ENCODE measurements around the gene DMD.
A peak's percentile ranks its signal among the peaks of the same experiment; 100 is the strongest.
"Not testable (repeated sequence)": the region's sequence is repeated elsewhere in the genome, so short reads cannot be mapped to it uniquely, and the experiment has no call there.

Gene DMD

GRCh38 chrX:32842053-32842452 lies 369.3 kb downstream of the DMD start:
- no peak for DNase-seq

GRCh38 chrX:32839781-32840180 lies 371.6 kb downstream of the DMD start:
- no peak for DNase-seq

DNA sequence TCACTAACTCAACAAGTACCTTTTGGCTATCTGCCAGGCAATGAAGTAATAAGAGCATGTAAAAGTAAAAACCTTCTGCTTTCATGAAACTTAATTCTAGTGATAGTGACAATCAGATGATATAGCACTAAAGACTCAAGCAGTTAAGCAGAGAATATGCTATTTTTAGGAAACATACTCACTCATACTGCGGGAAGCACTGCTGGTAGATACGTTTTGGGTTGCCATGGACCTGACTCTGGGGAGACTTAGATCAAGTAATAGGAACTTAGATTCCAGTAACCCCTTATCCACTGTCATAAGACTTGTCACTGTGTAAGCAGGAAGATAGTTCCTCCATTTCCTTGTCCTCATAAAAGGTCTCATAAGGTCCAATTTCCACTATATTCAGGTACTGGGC lies 386.3 kb downstream of the DMD start:
- DNase-seq, result no peak

GRCh38 chrX:32804034-32804433 lies 407.3 kb downstream of the DMD start:
- DNase-seq, result no peak

DNA sequence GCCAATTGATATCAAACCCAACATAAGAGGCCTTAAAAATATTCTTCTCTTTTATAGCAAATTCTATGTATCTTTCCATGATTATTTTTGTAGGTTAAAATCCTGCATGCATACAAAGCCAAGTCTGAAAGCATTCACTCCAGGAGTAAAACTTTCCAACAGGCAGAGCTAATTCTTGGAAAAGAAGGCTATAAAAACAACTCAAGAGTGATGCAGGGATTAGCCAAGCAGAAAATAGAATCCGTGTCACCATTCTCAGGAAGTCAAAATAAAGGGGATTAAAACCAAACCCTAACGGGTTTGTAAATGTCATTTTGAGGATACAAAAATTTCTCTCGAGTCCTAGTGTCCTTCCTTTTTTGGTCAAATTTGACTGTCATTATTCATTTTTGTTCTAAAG lies 412.4 kb downstream of the DMD start:
- DNase-seq, result no peak

GRCh38 chrX:32788936-32789335 lies 422.4 kb downstream of the DMD start:
- DNase-seq, result no peak

DNA sequence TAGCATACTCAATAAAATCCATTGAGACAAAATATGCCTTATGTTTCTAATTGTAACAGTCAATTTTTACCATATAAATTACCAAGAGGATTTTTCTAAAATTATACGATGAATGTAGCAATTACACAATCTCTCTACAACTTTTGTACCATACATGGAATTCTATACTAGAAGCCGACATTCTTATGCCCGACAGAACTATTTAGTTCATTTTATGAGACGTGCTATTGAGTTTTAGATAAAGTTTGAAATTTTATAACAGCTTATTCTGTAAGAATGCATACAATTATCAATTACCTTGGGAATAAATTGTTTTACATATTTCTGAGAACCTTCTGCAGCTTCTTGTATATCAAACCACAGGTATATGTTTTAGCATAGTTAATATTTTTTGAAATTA lies 431.2 kb downstream of the DMD start:
- DNase-seq, result no peak

DNA sequence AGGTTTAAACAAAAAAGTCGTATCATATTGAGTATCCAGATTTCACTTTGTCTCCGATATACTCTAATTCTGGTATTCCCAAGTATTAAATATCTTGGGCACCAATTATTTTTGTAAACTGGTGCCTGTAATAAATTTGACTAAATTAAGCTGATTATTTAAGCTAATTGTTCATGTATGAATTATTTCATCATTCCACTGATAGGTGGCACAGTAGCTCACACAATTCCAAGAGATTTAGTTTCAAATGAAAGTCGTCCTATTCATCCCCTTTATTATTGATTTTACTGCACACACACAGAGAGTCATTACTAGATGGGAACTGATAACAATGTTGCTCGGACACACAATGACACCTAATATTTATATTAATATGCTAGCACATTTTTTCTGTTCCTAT lies 432.4 kb downstream of the DMD start:
- DNase-seq, result peak; percentile 9

DNA sequence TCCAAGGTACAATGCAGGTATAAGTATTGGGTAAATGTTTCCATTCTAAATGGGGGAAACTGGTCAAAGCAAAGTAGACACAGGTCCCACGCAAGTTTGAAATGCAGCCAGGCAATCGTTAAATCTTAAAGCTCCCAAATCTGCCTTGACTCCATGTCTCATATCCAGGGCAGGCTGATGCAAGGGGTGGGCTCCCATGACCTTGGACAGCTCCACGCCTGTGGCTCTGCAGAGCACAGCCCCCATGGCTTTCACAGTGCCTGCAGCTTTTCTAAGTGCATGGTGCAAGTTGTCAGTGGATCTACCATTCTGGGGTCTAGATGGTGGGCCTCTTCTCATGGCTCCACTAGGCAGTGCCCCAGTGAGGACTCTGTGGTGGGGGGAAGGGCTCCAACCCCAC lies 436.4 kb downstream of the DMD start:
- DNase-seq, result no peak

DNA sequence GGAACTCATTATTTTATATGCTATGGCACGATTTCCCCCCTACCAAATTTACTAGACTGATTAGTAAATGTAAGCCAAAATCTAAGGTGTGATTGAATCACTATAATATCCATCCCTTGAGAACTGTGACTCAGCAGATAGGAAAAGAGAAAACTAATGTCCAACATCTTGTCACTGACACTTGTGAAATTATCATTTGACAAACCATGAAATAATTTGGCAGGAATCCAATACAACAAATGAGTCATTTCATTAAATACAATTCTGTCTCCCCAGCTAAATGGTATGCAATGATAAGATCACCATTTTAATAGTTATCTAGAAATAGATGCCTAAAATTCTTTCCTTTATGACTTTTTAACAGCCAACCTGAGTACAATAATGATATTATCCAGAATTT lies 462.3 kb downstream of the DMD start:
- no peak for DNase-seq

GRCh38 chrX:32745323-32745722 lies 466.0 kb downstream of the DMD start:
- DNase-seq, result no peak

DNA sequence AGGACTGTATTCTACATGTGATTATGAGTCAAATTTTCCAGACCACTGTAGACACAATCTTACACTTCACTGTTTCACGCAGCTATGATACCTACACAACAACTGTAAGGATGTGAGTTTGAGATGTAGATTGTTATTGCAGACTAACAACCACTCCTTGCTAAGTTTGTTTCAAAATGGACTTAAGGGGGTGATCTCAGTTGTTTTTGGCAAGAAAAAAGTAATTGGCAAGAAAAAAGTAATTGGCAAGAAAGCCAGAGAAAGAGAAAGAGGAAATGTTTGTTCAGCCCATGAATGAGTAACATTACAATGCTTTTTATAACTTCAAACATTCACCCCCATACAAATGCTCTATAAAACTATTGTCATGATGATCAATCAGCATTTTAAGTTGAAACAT lies 466.4 kb downstream of the DMD start:
- DNase-seq, result no peak

DNA sequence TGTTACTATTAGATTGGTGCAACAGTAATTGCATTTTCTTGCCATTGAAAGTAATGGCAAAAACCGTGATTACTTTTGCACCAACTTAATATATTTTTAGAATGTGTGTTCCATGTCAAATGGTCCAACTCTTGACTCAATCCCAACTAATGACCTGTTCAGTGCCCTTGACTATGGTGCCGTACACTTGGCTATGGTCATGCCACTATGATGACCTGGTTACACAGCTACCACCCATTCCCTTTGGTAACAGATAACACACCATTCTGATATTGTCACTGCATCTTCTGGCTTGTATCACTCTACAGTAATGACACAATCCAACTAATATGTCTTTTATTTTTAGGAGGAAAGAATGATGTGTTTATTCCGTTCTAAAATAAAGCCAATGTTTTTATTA lies 469.4 kb downstream of the DMD start:
- DNase-seq, result no peak

- no peak for DNase-seq
Observed at GRCh38 chrX:32708542-32708941, 502.8 kb downstream of the DMD start.

- not testable (repeated sequence) for DNase-seq
Observed at GRCh38 chrX:32705385-32705784, 506.0 kb downstream of the DMD start.

- DNase-seq, result no peak
Observed at GRCh38 chrX:32687379-32687778, 524.0 kb downstream of the DMD start.

GRCh38 chrX:32678487-32678886 lies 532.9 kb downstream of the DMD start:
- no peak for DNase-seq

- DNase-seq, result no peak
Observed at GRCh38 chrX:32673193-32673592, 538.2 kb downstream of the DMD start.

DNA sequence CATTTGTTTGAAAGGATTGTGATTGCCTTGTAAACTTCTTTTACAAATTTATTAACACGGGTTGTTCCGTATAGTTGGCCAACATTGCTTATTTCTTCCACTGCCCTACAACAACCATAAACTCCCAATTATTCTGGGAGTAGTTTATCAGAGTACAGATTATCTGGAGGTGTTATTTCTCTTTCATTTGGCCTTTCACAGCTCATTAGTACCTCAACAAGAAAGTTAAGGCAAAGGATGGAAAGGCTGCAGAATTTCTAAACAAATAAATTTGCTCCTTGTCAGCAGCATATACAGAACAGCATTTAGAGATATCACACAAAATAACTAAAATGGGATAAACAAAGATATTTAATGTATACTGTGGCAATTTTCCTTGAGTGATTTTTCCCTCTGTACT lies 548.8 kb downstream of the DMD start:
- DNase-seq, result no peak

DNA sequence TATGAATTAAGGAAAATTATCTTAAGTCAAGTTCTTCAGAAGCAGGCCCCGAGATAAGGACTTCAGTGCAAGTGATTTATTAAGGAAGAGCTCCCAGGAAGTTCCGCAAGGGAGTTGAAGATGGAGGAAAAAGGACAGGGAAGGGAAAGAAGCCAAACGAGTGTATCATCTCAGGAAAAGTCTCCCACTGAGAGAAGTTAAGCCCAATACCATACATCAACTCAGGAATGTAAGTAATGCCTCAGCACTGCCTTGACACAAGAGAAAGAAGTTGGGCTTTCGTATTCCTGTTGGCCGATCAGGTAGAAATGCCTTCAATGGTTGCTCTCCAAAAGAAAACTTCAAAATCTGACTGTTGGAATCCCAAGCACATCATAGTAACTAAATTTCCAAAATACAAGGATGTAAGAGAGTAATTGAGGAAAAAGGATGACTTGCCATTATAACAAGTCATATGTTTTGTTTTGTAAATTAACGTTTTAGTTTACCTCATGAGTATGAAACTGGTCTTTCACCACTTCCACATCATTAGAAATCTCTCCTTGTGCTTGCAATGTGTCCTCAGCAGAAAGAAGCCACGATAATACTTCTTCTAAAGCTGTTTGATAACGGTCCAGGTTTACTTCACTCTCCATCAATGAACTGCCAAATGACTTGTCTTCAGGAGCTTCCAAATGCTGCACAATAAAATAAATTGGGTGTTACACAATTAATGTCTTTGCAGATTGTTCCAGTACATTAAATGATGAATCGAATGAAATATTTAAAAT lies 566.7 kb downstream of the DMD start:
- DNase-seq, result no peak

DNA sequence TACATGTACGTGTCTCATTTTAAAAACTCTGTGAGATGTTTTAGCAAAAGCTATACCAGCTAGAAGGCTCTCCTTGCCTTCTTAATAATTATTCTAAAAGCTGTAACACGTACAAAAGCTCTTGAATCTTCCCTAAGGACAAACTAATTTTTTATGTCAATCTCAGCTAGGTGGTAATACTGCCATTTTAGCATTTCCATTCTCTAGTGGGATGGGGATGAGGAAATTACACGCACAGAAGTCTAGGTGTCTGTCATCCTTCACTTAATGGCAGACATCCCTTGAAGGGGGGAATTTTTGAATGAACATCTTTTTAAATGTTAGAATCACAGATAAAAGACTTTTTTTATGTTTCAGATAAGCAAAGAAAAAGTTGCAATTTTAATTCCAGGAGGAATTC lies 569.1 kb downstream of the DMD start:
- DNase-seq, result no peak

GRCh38 chrX:32618154-32618553 lies 593.2 kb downstream of the DMD start:
- no peak for DNase-seq

GRCh38 chrX:32614707-32615106 lies 596.6 kb downstream of the DMD start:
- DNase-seq, result no peak

DNA sequence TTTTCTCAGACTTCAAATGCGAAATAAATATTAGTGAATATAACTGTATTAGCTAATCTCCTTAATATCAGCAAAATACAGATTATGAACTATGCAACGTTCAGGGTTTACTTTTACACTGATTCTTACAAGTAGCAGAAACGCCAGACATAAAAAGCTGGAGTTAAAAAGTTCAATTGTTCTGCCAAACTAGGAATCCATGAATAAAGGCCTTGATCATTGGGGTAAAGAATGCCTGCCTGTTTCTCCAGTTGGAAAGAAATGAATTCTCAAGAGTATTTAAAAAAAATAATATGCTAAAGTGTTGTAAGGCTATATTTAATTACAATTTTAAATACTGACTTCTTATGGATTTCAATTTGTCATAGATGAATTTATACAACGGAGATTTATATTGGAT lies 612.2 kb downstream of the DMD start:
- DNase-seq, result no peak

DNA sequence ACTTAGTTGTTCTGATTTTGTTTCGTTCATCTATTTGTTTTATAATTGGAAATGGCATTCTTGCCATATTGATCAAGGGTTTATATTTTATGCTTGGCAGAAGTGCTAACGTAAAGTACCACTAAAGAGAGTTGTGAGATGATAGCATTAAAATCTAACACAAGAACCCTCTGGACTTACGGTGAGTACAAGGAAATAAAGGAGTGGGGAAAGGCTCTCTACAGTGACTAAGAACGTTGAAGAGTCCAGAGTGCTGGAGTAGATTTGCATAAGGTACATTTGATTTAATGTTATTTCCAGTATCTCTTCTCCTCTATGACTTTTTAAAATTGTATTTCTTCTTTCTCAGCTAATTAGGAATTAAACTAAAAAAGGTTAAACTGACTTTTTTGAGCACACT lies 612.6 kb downstream of the DMD start:
- no peak for DNase-seq

GRCh38 chrX:32597777-32598176 lies 613.6 kb downstream of the DMD start:
- DNase-seq, result no peak

Measured in NCI-H2081 treated with DMSO at 0.1 percent for 48 hours (cell line).